Measurements from ENCODE around the gene PTPRD. TPM values are rescaled to one million over a fixed set of nuclear protein-coding genes. Genes with fewer than 3 reads are reported as not detected.

PTPRD gene
- polyA plus RNA-seq, 12 donors = 35.0 to 104 (median 78.4) TPM; not detected in 1

GRCh38 chr9:10268531-10269485 is 344.0 kb downstream of the PTPRD start:
- DNase-seq = no peak

- no peak for DNase-seq
These were observed 347.6 kb downstream of the PTPRD start for GRCh38 chr9:10265153-10265631.

- no peak for DNase-seq
These were observed 352.3 kb downstream of the PTPRD start for GRCh38 chr9:10260501-10260900.

GRCh38 chr9:10259668-10260067 is 353.1 kb downstream of the PTPRD start:
- no peak for DNase-seq

- no peak for DNase-seq
These were observed 357.0 kb downstream of the PTPRD start for GRCh38 chr9:10255758-10256157.

GRCh38 chr9:10254338-10254737 is 358.5 kb downstream of the PTPRD start:
- DNase-seq = no peak

- DNase-seq = no peak
These were observed 359.5 kb downstream of the PTPRD start for GRCh38 chr9:10253341-10253740.

- no peak for DNase-seq
These were observed 360.6 kb downstream of the PTPRD start for GRCh38 chr9:10252174-10252573.

GRCh38 chr9:10251490-10251889 is 361.3 kb downstream of the PTPRD start:
- no peak for DNase-seq

GRCh38 chr9:10250219-10250618 is 362.6 kb downstream of the PTPRD start:
- no peak for DNase-seq

GRCh38 chr9:10248890-10249289 is 363.9 kb downstream of the PTPRD start:
- no peak for DNase-seq

GRCh38 chr9:10242255-10242654 is 370.5 kb downstream of the PTPRD start:
- DNase-seq = no peak

- DNase-seq = no peak
These were observed 374.7 kb downstream of the PTPRD start for GRCh38 chr9:10238087-10238486.

DNA sequence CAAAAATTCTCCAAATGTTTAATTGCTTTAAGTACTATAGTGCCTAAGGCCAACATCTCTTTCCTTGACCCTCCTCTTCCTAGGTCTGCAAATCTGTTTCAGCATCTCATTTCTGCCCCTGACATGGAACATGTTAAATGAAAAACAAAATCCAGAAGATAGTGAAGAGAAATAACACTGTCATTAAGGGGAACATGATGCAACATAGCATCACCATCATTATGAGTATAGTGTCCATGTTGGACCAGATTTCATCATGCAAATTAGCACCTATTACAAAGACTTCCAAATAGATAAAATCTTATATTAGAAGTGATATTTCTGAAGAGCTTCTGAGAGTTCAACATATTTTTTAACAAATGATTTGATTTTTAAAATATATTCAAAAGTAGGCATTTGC is 375.2 kb downstream of the PTPRD start:
- DNase-seq = no peak

DNA sequence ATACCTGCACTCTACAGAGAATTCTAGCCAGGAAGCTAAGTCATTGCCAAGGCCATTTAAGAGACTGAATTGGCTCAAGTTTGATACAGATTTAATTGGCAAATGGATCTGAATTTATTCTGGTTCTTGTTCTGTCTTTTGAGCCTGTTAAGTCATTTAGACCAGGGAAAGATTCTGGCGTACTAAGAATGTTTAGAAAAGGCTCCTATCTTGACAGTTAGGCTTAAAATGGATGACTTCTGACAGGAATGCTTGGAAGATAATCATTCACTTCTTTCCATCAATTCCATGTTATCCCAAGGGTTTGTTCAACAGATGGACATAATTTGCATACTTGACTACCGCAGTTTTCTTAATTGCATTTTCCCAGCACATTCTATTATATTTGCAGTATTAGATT is 376.6 kb downstream of the PTPRD start:
- no peak for DNase-seq

DNA sequence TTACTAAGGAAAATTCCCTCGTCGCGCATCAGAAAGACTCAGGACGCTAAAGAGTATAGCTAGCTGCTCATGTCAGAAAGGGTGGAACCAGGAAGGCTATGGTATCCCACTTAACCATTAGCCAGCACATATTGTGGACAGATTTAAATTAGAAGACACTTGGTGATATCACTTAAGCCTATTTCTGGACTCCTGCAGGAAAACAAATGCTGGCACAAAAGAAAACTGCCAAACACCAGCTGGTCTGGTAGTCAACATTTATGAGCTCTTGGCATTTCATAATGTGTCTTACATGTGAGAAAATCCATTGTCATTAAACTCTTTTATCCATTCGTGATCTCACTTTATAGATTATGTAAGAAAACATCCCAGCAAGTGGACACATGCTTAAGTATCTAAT is 377.4 kb downstream of the PTPRD start:
- no peak for DNase-seq

- no peak for DNase-seq
These were observed 380.4 kb downstream of the PTPRD start for GRCh38 chr9:10232352-10232930.

DNA sequence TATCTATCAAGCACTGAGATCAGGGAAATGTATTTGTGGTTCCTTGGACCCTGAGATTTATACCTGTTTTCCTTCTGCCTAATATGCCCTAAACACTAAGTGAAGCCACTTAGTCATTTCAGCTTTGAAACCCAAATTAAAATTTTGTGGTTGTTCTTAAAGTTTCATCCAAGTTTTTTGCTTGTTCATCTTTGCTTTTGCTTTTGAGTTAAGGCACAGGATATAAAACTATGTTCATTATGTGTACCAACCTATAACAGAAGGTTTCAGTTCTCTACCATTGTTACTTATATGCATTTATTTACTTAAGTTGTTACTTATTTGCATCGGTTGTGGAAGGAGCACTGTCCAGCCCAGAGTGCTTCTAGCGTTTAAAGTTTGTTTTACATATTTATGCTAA is 382.3 kb downstream of the PTPRD start:
- no peak for DNase-seq

DNA sequence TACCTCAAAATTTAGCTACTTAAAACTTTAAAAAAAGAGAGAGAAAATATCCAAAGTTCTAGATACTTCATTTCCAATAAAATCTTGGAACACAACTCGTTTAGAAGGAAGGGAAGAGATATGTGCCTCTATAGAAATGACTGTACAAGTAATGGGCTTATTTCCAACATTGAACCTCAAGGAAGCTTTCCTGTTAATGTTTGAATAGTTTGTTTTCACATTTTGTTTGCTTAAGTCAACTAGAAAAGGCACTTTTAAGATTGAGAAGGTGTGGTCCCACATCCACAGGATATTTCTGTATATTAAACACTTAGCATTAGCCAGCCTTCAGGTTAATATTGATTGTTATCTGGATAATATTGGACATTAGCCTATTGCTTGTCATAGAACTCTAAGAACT is 384.7 kb downstream of the PTPRD start:
- DNase-seq = no peak

DNA sequence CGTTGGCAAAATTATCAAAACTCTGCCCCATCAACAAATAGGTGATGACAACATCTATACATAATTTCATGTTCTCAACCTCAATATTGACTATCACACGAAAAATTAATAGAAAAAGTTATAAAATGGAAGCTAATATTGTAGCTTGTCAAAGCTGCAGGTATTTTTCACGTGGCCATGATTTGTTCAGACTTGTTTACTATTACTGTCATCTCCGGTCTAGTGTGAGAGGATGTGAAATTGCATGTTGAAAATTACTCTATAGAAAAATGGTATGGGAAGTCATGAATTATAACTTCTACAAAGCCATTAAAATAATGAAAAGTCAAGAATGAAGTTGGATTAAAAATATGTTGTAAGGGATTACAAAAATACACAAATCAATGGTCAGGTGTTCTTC is 385.8 kb downstream of the PTPRD start:
- DNase-seq = no peak

DNA sequence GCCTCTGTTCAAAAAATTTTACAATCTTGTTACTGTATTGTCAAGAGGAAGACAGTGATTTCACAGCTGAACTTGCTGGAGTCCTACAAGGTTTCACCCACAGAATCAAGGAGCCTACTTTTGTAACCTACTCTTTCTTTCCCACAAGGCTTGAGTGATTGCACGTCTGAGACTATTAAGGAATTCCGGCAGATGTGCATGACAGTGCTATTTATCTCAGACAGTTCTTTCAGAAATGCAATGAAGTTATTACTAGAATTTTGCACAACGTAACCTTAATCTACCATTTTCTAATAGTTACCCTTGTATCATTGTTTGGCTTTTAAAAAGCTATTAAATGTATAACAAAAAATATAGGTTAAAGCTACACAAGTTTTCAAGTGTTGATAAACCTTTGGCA is 400.1 kb downstream of the PTPRD start:
- no peak for DNase-seq

- no peak for DNase-seq
These were observed 404.1 kb downstream of the PTPRD start for GRCh38 chr9:10208691-10209069.

- DNase-seq = no peak
These were observed 408.5 kb downstream of the PTPRD start for GRCh38 chr9:10204276-10204675.

All from muscle of arm (tissue), 12 donors.